GM21447 (cell line): ENCODE measurements around the gene HOXA4.

Experiments
- ATAC-seq: cut with Tn5 transposase; IDR thresholded peaks from one replicate; pipeline ENCODE4 v1.9.1; 2021; ENCODE audit not compliant: unreplicated experiment

The HOXA4 gene

GRCh38 chr7:27117887-27118491 lies 12.6 kb downstream of the HOXA4 start:
- no peak for ATAC-seq

GRCh38 chr7:27116962-27117886 lies 13.3 kb downstream of the HOXA4 start:
- no peak for ATAC-seq

GRCh38 chr7:27116031-27116961 lies 14.3 kb downstream of the HOXA4 start:
- ATAC-seq = no peak

- ATAC-seq = no peak
These were observed 15.1 kb downstream of the HOXA4 start for GRCh38 chr7:27115221-27116026.

- ATAC-seq = no peak
These were observed 15.7 kb downstream of the HOXA4 start for GRCh38 chr7:27114881-27115220.

- ATAC-seq = no peak
These were observed 16.4 kb downstream of the HOXA4 start for GRCh38 chr7:27113991-27114769.

- no peak for ATAC-seq
These were observed 17.3 kb downstream of the HOXA4 start for GRCh38 chr7:27112955-27113949.

- ATAC-seq = no peak
These were observed 18.2 kb downstream of the HOXA4 start for GRCh38 chr7:27112361-27112760.

- no peak for ATAC-seq
These were observed 18.7 kb downstream of the HOXA4 start for GRCh38 chr7:27111751-27112277.

- ATAC-seq = no peak
These were observed 19.4 kb downstream of the HOXA4 start for GRCh38 chr7:27111042-27111750.

GRCh38 chr7:27110186-27111031 lies 20.1 kb downstream of the HOXA4 start:
- ATAC-seq = no peak

GRCh38 chr7:27109466-27110185 lies 20.9 kb downstream of the HOXA4 start:
- ATAC-seq = no peak

GRCh38 chr7:27108390-27109127 lies 22.0 kb downstream of the HOXA4 start:
- ATAC-seq = no peak

GRCh38 chr7:27107391-27108381 lies 22.9 kb downstream of the HOXA4 start:
- ATAC-seq = no peak
